Activated CD4-positive, CD25-positive, alpha-beta regulatory T cell treated with anti-CD3 and anti-CD28 coated beads, Interleukin-2, amount 50 U/mL, for 24 hours (primary cell): ENCODE results near the gene IZUMO4.
"Not testable (repeated sequence)": the region's sequence is repeated elsewhere in the genome, so short reads cannot be mapped to it uniquely, and the experiment has no call there.

Experiments
- ATAC-seq, 2 donors: fragments of 150-1000 bp; cut with Tn5 transposase; one replicate each; pipeline ENCODE4 v1.10.0; 2021; ENCODE audit warnings: mild to moderate bottlenecking in 1 of 2, moderate library complexity in 1 of 2

IZUMO4 gene

DNA sequence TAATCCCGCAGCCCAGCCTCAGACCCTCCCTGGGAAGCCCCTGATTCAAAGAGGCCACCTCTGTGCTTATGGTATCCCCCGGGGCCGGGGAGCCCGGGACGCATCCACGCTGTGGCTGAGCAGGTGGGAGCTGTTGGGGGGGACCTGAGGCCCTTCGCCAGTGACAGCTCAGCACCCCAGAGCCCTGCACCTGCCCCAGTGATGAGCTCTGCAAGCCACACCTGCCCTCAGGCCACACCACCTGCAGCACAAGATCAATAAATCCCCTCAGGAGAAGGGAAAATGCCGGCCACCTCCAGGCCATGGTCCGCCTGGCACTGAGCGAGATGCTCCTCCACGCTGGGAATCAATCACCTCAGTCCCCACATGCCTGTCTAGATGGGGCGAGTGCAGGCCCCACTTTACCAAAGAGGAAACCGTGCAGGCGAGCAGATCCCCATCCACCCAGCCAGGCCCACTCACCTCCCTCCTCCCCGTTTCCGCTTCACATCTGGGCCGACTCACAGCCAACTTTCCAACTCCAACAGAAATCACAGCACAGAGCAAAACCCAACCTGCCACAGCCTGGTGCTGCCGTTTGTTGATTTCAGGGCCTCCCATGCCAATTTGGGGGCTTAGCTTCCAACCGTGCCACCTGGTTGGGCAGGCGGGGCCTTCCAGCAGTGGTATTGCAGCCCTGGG, 13.4 kb upstream of the IZUMO4 start:
- ATAC-seq = peak; percentile 18 to 31

DNA sequence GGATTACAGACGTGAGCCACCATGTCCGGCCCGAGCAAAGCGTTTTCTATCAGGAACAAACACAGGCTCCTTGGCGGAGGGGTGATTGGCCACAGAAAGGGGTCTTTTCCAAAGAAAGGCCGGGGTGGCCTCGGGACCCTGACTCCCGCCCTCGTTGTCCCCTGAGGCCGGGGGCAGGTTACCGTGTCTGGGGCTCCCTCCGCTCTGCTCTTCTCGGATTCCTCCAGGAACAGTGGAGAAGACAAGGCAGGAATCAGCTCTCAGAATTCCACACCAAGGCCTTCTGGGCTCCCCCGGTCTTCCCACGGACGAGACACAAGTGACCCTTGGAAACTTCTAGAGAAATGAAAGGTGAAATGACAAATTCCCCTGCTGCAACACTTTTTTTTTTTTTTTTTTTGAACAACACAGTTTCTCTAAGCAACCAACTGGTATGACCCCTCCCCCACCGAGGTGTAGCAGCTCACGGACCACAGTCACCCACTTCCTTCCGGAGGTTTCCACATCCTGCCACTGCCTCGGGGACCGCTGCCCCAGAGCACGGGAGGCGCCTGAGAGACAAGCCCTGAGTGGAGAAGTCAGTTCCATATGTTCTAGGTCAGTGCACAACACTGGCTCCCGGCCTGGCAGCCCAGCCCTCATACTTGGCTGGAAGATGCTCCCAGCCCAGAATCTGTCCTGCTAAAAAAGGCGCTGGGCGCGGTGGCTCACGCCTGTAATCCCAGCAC, 11.6 kb upstream of the IZUMO4 start:
- ATAC-seq = peak; percentile 78 to 79

DNA sequence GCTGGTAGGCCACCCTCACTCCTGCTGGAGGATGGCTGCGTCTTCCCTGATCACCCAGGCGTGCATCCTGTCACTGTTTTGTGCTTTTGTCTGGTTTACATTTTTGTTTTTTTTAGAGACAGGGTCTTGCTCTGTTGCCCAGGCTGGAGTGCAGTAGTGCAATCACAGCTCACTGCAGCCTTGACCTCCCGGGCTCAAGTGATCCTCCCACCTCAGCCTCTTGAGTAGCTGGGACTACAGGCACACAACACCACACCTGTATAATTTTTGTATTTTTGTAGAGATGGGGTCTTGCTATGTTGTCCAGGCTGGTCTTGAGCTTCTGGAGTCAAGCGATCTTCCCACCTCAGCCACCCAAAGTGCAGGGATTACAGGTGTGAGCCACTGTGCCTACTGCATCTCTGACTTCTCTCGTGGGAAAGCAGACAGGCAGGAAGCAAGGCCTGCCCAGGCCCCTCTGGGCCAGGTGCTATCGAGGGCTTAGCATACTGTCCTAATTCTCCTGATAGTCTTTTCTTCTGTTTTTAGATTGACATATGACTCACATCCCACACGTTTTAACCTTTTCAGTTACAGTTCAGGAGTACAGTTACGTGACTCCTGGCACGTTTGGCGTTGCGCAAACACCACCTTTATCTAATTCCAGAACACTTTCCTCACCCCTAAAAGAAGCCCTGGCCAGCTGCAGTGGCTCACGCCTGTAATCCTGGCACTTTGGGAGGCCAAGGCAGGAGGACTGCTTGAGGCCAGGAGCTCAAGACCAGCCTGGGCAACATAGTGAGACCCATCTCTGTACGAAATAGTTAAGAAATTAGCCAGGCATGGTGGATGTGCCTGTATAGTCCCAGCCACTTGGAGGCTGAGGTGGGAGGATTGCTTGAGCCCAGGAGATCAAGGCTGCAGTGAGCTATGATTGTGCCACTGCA, 9.8 kb upstream of the IZUMO4 start:
- peak; percentile 32 to 37 for ATAC-seq

DNA sequence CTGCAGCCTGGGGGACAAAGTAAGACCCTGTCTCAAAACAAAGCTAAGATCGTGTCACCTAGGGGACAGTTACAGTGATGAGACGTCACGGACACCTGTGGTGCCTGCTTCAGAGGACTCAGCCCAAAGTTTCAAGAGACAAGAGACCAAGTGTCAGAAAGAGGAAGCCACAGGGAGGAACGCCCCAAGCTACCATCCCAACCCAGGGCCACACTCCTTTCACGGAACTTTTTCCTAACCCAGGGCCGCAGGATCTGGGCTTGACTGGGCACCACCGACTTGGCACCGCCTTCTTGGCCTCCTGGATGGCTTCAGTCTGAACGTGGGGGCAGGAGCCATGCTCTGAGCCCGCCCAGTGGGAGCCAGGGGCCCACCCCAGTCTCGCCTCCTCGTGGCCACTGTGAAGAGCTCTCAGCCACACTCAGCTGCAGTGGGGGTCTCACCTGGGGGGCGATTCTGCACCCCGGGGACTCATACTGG, 9.1 kb upstream of the IZUMO4 start:
- ATAC-seq = no peak

DNA sequence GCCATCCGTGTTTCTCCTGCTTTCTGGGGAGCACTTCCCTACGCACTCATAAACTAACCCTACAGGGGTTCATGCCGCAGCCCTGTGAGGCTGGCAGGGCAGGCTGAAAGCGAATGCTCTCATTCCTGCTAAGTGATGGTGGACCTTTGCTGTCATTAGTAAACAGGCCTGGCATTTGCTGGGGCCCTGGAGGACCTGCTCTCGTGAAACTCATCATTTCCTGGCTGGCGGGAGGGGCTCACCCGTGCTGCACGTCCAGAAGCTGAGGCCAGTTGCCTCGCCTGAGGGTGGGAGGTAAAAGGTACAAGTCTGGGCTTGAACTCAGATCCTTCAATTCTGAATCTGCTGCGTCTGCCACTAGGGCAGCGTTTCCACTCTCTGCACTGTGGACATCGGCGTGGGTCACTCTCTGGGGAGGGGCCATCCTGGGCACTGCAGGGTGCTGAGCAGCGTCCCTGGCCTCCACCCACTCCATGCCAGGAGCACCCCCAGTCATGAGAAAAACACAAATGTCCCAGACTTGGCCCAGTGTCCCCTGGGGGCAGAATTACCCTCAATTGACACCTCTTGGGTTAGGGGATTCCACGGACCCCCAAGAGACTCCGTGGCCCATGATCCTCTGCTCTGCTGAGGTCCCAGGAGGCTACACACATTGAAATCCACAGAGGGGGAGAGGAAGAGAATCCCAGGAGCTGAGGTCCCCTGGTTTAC, 7.6 kb upstream of the IZUMO4 start:
- ATAC-seq = no peak

DNA sequence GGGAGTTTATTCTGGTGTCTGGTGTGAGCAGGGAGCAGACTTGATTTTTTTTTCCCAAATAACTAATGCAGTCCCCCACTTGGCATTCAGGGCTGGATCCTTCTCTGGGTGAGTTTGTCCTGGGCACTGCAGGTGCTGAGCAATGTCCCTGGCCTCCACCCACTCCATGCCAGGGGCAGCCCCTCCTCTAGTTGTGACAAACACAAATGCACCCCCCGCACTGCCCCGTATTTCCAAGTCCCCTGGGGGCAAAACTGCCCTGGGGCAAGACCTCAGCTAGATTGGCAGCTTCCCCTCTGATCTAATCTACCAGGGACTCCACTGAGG, 7.0 kb upstream of the IZUMO4 start:
- ATAC-seq = no peak

DNA sequence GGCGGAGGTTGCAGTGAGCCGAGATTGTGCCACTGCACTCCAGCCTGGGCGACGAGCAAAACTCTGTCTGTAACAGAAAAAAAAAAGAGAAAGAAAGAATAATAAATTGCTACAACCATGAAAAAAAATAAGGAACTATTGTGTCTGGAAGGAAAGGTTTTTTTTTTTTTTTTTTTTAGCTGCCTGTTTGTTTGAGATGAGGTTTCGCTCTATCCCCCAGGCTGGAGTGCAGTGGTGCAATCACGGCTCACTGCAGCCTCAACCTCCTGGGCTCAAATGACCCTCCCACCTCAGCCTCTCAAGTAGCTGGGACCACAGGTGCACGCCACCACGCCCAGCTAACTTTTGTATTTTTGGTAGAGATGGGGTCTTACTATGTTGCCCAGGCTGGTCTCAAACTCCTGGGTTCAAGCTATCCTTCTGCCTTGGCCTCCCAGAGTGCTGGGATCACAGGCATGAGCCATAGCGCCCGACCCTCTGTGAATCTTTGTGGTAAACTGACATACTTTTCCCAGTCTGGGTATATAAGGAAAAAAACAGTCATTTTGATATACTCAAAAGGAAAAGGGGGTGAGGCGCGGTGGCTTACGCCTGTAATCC, 4.7 kb upstream of the IZUMO4 start:
- not testable (repeated sequence) for ATAC-seq

DNA sequence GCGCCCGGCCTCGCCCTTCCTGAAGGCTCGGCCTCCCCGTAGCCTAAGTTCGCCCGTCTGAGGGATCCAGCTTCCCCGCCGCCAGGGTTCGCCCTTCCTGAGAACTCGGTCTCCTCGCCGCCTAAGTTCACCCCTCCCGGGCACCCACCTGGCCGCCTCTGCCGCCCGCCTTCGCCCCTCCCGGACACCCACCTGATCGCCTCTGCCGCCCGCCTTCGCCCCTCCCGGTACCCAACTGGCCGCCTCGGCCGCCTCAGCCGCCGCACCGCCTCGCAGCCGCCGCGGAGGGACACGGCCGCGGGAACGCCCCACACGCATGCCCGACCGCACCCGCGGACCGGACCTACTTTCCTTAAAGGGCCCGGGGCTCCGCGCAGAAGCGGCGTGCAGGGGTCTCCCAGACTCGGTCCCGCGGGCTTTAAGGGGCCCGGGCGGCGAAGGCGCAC, 658 bp upstream of the IZUMO4 start, which contains the start of gene MOB3A:
Gene MOB3A, minus strand, starts transcription at position 293 of the 446 bp plus-strand sequence. CDS start 17,766 bp downstream, outside the sequence.
- peak; percentile 53 to 55 for ATAC-seq

DNA sequence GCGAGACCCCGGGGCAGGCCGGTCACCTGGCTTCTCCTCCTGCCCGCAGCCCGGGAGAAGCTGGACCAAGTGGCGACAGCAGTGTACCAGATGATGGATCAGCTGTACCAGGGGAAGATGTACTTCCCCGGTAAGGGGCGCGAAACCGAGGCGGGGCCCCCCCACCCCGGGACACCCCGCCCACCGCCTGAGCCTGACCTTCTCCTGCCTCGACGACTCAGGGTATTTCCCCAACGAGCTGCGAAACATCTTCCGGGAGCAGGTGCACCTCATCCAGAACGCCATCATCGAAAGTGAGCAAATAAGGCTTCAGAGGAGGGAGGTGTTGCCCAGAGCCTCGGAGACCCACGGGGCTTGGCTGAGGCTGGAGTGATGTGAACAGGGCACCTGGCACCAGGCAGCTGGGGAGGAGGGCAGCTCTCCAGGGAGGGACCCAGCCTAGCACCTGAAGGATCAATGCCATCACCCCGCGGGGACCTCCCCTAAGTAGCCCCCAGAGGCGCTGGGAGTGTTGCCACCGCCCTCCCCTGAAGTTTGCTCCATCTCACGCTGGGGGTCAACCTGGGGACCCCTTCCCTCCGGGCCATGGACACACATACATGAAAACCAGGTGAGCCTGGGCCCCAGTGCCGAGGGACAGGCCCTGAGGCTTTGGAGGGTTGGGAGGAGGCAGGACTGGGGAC, 629 bp downstream of the IZUMO4 start:
- peak; percentile 3 to 5 for ATAC-seq

DNA sequence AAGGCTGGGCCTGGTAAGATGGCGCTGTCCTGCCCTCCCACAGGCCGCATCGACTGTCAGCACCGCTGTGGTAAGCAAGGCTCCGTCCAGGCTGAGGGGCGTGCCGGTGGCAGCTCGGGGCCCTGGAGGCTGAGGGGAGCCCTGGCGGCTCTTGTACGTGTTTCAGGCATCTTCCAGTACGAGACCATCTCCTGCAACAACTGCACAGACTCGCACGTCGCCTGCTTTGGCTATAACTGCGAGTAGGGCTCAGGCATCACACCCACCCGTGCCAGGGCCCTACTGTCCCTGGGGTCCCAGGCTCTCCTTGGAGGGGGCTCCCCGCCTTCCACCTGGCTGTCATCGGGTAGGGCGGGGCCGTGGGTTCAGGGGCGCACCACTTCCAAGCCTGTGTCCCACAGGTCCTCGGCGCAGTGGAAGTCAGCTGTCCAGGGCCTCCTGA, 1.2 kb downstream of the IZUMO4 start:
- ATAC-seq = no peak

DNA sequence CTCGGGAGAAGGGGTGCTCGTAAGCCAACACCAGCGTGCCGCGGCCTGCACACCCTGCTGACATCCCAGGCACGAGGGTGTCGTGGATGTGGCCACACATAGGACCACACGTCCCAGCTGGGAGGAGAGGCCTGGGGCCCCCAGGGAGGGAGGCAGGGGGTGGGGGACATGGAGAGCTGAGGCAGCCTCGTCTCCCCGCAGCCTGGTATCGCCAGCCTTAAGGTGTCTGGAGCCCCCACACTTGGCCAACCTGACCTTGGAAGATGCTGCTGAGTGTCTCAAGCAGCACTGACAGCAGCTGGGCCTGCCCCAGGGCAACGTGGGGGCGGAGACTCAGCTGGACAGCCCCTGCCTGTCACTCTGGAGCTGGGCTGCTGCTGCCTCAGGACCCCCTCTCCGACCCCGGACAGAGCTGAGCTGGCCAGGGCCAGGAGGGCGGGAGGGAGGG, 2.4 kb downstream of the IZUMO4 start:
- no peak for ATAC-seq

DNA sequence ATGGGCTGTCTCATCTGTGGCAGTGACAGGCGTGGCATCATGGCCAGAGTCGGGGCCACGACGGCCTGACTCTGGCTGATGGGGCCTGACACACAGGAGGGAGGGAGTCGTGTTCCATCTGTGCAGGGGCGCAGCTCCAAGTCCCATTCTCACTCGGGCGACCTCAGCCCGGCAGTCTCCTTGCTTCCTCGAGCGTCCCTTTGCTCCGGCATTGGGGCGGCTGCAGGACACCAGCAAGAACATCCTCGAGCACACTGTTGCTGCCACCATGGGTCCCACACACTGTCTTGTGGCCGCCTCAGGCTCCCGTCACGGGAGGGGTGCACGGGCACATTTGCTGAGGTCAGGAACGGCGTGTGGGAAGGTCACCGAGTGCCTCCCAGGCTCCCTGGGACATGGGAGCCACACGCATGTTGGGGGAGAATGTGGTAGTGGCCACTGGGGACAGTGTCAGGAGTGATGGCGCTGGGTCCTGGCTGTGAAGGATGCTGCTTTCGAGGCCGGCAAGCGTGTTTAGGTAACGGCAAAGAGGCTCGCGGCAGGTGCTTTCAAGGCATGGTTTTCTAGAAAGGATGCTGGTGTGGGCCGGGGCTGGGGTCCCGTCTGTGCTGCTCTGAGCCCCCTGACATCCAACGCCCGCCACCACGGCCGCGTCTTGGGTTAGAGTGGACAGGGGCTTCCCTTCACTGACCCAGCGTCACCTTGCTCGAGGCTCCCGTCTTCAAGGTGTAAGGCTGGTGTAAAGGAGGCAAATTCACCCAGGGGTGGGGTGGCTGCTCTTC, 3.4 kb downstream of the IZUMO4 start:
- ATAC-seq = no peak

DNA sequence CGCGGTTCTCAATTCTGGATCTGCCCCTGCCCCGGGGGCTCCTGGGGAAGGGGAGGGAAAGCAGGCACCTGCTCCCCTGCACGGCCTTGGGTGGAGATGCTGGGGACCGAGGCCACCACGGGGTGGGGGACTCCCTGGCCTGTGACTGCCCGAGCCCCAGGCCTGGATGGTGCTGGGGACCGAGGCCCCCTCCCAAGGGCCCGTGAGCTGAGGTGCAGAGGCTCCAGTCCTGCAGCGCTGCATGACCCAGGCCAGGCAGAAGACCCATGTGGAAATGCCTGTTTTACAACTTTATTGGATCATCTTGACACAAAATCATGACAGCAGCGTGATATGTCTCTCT, 4.0 kb downstream of the IZUMO4 start:
- ATAC-seq = no peak

DNA sequence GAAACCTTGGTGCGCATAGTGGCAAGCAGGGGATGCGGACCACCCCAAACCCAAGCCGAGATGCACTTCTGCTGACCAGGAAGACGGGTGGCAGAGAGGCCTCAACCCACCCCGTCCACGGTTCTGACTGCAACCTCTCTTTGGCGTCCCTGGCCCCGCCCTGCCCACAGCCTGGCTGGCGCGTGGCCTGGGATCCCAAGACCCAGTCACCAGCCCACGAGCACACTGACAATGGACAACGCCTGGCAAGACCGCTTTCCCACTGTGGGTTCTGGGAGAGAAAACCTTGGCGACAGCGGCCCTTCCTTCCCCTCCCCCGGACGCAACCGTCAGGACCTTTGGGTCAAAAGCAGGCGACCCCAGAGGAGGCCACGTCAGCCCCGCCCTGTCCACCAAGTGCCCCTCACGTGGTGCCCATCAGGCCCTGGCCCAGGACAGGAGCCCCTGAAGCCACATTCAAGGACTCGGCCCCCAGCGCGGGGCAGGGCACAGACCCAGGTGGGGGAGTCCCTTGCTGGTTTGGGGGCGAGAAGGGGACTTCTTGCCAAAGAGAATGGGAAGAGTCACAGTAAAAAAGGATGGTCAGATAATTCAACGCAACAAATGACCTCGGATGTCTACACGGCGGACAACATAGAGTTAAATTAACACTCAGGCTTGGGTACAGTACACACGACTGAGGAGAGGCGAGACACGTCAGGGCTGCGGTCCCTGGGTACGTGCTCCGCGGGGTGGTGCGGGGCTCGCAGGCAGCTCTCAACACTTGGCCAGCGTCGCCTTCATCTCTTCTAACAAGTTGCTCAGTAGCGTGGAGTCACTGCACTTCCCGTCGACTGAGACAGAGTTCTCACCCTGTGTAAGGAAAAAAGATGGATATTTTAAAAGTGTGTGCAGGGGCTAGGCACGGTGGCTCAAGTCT, 5.0 kb downstream of the IZUMO4 start:
- no peak for ATAC-seq

DNA sequence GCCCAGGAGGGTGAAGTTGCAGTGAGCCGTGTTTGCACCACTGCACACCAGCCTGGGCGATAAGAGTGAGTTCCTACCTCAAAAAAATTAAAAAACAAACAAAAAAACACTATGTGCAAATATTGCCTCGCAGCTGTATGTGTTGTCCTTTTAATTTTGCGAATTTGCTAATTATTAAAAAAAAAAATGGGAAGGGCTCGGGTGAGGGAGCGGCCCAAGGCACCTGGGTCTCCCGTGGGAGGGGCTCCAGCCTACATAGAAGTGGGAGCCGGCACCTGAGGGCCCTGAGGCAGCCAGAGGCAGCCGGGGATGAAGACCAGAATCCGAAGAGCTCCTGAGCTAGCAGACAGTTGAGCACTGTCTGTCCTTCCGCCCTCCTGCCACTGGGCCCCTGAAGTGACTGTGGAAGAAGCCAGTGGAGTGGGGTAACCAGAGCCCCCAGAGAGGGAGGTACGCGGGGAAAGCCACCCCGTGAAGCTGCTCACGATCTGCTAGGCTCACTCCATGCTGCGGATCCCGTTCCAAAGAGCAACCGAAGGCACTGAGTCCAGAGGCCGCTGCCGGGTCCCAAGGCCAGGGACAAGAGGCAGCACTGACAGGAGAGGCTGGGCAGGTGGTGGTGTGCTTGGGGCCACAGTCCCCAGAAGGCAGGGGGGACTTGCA, 6.5 kb downstream of the IZUMO4 start:
- ATAC-seq = no peak

DNA sequence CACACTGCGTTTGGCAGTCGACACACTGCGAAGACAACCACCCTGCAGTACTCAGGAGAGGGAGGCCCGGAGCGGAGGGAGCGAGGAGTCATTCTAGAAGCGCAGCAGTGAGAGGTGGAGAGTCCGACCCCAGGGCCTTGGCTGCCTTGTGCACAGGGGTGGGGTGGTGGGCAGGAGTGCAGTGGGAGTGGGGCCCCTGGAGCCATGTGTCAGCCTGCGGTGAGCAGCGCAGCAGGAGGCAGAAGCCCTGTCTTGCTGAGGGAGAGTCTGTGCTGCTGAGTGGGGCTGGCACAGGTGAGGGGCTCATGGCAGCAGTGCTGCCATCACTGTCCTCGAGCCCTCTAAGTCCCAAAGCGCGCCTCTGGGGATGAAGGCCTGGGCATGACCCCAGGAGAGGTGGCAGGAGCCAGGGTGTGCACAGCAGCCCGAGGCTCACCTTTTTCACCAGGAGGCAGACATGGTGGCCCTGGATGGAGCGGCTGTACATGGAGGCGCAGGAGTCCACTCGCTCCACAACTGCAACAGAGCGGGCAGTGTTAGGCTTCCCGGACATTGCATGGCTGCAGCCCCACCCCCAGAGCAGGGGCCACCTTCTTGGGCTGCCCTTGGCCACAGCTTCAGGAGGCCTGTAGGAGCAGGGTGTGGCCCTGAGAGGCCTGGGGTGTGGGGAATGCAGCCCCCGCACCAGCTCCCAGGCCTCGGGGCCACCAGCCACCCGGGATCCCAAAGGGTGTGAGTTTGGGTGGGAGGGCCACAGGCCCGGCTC, 11.7 kb downstream of the IZUMO4 start:
- ATAC-seq = peak in 1 of 2 donors; percentile 22

DNA sequence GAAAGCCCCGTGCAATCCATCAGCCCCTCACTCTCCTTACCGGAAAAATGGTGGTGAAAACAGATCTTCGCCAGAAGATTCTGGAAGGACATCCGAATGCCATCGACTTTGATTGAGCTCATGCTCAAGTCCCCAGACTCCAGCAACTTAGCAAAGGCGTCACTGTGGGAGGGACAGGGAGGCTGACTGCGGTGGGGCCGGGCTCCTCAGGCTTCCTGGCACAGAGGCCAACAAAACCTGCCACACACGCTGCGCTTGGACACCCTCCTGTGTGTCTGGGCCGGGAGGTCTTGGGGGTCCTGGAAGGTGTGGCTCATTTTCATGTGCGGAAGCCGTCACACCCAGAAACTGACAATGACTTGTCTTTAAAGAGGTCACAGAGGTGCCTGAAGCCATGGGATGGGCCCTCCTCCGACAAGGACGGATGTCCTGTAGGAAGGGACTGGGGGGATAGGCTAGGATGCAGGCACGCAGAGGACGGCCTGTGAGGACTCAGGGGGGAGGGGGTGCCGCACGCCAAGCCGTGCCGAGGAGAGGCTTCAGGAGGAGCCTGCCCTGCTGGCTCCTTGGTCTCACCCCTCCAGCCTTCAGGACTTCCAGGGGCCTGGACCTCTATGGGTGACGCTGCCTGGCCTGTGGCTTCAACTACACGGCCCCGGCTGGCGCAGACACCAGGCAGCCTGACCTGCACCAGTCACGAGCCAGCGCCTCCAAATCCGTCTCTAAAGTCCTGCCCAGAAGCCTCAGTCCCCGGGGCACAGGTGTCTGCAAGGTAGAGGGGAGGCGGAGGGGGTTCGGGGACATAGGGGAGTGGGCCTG, 12.5 kb downstream of the IZUMO4 start:
- no peak for ATAC-seq
